Measurements from ENCODE around the gene NARF.

- no peak for TF ChIP-seq CTCF (IDR thresholded peaks at IDR 0.05; ENCODE audit: low read depth, low read length, poor library complexity, severe bottlenecking)
- TF ChIP-seq EZH2phosphoT487 (IDR thresholded peaks at IDR 0.05; ENCODE audit: borderline replicate concordance, low read length), result no peak
These were observed 45.3 kb downstream of the NARF start for GRCh38 chr17:82503728-82504308.

All from DOHH2 (cell line).